HUES64 (cell line): ENCODE data around the gene GSTK1. TPM values are rescaled to one million over a fixed set of nuclear protein-coding genes. Genes with fewer than 3 reads are reported as not detected.
"Not testable (repeated sequence)": the region's sequence is repeated elsewhere in the genome, so short reads cannot be mapped to it uniquely, and the experiment has no call there.

Experiments
- H3K27ac ChIP-seq: 2 replicates; pipeline ENCODE4 v1.7.0; 2013; ENCODE audit warnings: low read depth, low read length, inconsistent platforms
- H3K27me3 ChIP-seq: 2 replicates; pipeline ENCODE4 v1.6.1; 2013; ENCODE audit warnings: mild to moderate bottlenecking, low read length; ENCODE audit not compliant: insufficient read depth
- H3K36me3 ChIP-seq: 2 replicates; pipeline ENCODE4 v1.6.1; 2013; ENCODE audit warnings: mild to moderate bottlenecking, low read length; ENCODE audit not compliant: insufficient read depth
- H3K4me1 ChIP-seq: 2 replicates; pipeline ENCODE4 v1.6.1; 2013; ENCODE audit warnings: mild to moderate bottlenecking, low read length, moderate library complexity; ENCODE audit not compliant: insufficient read depth
- H3K4me3 ChIP-seq: 2 replicates; pipeline ENCODE4 v1.5.1; 2013; ENCODE audit warnings: mild to moderate bottlenecking, low read length, moderate library complexity
- H3K9ac ChIP-seq: 2 replicates; pipeline ENCODE4 v1.6.1; 2013; ENCODE audit warnings: mild to moderate bottlenecking, low read depth, low read length
- H3K9me3 ChIP-seq: 2 replicates; pipeline ENCODE4 v1.6.1; 2013; ENCODE audit warnings: low read depth, low read length; ENCODE audit not compliant: insufficient read depth
- WGBS: fragments of 150-250, 120-280 bp; methylation state at CpG from one replicate; pipeline ENCODE4 v1.1.7; 2013; ENCODE audit warnings: missing lambda C conversion rate; 5-methylcytosine and 5-hydroxymethylcytosine counted together
- polyA plus RNA-seq, 2 experiments: library from polyadenylated mRNA; stranded (reverse); fragments of 50-300 nt; gene quantifications; one replicate each; pipeline ENCODE4 v1.2.3, GENCODE V29; 2013

GSTK1 gene
- polyA plus RNA-seq (2013, experiment 1 of 2), result 31.7 TPM
- polyA plus RNA-seq (2013, experiment 2 of 2), result 34.0 TPM

DNA sequence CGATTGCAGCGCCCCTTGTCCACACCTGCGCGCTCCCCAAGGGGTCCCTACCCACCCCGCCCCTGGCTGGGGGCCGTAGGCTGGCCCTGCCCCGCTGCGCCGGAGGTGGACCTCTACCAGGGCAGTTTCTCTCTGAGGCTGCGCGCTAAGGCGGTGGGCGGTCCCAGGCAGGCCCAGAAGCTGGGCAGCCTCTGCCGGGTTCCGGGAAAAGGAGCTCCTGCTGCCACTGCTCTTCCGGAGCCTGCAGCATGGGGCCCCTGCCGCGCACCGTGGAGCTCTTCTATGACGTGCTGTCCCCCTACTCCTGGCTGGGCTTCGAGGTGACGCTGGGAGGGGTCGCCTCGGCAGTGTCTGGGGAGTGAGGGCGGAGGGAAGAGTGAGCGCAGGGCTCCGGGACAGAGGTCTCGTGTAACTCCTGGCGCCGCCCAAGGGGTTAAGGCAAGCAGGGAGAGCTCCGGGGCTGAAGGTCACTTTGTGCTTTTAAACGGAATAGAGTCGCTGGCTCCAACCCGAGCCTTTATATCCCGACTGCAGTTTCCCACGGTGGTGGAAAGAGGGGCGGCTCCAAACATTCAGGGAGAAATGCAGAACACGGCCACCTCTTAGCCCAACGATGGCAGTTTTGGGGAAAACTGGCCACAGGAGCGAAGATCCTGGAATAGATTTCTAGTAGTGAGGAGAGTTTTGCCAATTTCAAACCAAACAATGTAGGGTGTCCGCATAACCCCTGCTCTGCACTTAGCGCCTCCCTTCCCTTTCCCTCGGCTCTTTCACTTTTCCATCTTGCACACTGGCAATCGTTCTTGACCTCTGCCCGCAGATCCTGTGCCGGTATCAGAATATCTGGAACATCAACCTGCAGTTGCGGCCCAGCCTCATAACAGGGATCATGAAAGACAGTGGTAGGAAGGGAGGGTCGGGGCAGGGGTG, at the start of gene GSTK1:
TSS of gene GSTK1 (plus strand) at position 176 of the 930 bp plus-strand sequence. CDS start at position 249, 73 bp downstream.
- peak within 1 kb of the TSS; percentile 81 for H3K9ac ChIP-seq
- H3K27me3 ChIP-seq, result peaks cover 5% of the 10 kb centered on the region; the same call in 1 of the 2 replicates
- peak within 1 kb of the TSS; percentile 81 for H3K4me3 ChIP-seq
- no peaks in the 10 kb centered on the region for H3K4me1 ChIP-seq
- H3K9me3 ChIP-seq, result no peaks in the 10 kb centered on the region
- WGBS, result 9% methylated on average over 48 of the region's 48 CpGs
- peaks cover 12% of the 10 kb centered on the region for H3K36me3 ChIP-seq
- peak within 1 kb of the TSS; percentile 65 for H3K27ac ChIP-seq

DNA sequence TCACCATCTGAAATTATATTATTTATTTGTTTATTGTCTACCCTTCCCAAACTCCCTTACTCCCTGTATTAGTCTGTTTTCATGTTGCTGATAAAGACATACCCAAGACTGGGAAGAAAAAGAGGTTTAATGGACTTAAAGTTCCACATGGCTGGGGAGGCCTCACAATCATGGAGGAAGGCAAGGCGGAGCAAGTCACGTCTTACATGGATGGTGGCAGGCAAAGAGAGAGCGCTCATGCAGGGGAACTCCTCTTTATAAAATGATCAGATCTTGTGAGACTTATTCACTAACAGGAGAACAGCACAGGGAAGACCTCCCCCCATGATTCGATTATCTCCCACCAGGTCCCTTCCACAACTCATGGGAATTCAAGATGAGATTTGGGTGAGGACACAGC, 49.8 kb upstream of the GSTK1 start:
- not testable (repeated sequence) for H3K9me3 ChIP-seq, H3K4me1 ChIP-seq, H3K27me3 ChIP-seq, H3K9ac ChIP-seq, H3K4me3 ChIP-seq, H3K27ac ChIP-seq, H3K36me3 ChIP-seq
- WGBS, result 96% methylated on average over 4 of the region's 4 CpGs

DNA sequence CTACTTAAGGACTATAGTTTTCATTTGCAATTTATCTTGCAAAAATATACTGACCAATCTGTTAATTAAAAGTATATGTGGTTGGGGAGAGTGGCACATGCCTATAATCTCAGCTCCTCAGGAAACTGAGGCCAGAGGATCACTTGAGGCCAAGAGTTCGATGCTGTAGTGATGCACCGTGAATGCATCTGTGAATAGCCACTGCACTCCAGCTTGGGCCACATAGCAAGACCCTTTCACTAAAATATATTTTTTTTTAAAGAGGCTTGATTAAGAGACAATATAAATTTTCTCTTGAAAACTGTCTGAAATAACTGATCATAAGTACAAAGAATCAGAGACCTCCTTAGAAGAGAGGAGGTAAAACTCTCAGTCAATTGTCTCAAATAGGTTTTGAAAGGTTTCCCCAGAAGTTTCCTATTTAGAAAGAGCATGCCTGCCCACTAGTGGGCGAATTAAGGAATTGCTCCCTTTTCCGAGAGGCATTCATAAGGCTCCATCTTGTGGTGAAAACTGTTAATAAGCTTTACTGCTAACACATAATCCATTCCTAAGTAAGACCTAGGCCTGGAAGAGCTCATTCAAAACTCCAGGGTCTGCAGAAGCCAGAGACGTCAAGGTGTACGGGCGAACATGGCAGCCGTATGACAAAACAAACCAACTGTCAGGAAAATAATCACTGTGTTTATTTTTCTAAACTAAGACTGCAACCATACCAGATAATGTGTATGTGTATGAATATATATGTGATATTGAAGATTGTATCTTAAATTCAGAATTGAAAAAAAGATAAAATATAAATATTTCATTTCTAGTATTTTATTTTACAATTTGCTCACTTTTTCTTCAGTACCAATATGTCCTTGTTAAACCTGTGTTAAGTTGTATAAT, 48.2 kb upstream of the GSTK1 start:
- H3K27ac ChIP-seq, result no peak overlapping the region
- H3K4me3 ChIP-seq, result no peak overlapping the region
- no peaks in the 10 kb centered on the region for H3K4me1 ChIP-seq
- no peaks in the 10 kb centered on the region for H3K36me3 ChIP-seq
- 36% methylated on average over 8 of the region's 8 CpGs for WGBS
- H3K9ac ChIP-seq, result no peak overlapping the region
- no peaks in the 10 kb centered on the region for H3K27me3 ChIP-seq
- H3K9me3 ChIP-seq, result no peaks in the 10 kb centered on the region

DNA sequence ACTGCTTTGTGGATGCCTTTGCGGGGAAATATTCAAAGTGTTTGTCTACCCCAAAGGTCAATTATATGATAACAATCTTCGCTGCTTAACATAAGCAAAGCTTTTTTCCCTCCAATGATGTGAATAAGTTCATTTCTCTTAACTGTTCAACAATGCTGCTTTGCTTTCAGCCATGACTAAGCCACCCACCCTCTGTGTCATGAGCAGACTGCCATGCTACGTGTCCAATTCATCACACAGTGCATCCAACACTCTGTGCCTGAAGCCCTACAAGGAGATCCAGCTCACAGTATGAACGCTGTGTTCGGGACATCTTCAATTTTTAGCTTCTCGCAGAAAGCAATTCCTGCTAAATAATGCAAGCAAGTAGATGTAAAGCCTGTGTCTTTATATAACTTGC, 47.1 kb upstream of the GSTK1 start:
- Histone ChIP-seq H3K36me3 (no peaks in the 10 kb centered on the region), H3K4me1 (no peaks in the 10 kb centered on the region), H3K27me3 (no peaks in the 10 kb centered on the region), H3K27ac (no peak overlapping the region), H3K4me3 (no peak overlapping the region), H3K9me3 (no peaks in the 10 kb centered on the region), H3K9ac (no peak overlapping the region)
- 92% methylated on average over 6 of the region's 6 CpGs for WGBS

DNA sequence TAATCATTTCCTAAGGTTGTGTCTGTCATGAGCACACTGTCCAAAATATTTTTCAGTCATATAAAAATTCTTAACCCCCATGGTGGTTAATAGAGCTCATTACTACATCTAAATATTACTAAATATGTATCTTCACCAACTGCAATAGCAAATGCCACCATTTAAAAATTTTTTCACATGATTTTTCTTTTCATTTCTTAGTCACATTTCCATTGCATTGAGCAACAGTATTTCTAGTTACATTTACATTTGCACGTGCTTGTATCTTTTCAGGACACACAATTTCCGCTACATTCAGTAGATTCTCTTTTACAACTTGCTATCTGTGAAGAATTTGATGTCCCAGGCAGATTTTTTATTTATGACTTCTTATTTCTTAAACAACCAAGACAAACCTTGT, 46.6 kb upstream of the GSTK1 start:
- H3K4me1 ChIP-seq, result no peaks in the 10 kb centered on the region
- H3K4me3 ChIP-seq, result no peak overlapping the region
- no peaks in the 10 kb centered on the region for H3K36me3 ChIP-seq
- no peaks in the 10 kb centered on the region for H3K27me3 ChIP-seq
- WGBS, result 89% methylated on average over 2 of the region's 2 CpGs
- no peak overlapping the region for H3K27ac ChIP-seq
- H3K9me3 ChIP-seq, result no peaks in the 10 kb centered on the region
- H3K9ac ChIP-seq, result no peak overlapping the region

DNA sequence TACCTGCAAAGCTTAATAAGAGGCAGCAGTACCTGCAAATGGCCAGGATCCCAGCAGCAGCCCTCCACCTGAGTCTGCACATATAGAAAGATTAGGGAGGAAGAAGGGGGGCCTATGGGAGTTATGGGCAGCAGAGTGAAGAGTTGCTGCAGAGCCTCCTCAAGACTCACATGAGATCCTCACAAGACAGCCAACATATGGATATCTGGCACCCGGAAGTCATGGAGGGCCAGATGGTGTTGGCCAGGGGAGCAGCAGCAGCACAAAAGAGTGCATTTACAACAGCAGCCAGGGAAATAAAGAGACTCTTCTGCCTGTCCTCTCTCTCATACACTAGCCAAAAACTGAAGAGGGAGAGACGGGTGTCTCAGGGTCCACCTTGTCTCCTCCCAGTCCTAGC, 45.4 kb upstream of the GSTK1 start:
- Histone ChIP-seq H3K9ac (no peak overlapping the region), H3K9me3 (no peaks in the 10 kb centered on the region), H3K27ac (no peak overlapping the region), H3K4me1 (no peaks in the 10 kb centered on the region), H3K27me3 (no peaks in the 10 kb centered on the region), H3K4me3 (no peak overlapping the region), H3K36me3 (no peaks in the 10 kb centered on the region)
- WGBS, result 95% methylated on average over 2 of the region's 2 CpGs

DNA sequence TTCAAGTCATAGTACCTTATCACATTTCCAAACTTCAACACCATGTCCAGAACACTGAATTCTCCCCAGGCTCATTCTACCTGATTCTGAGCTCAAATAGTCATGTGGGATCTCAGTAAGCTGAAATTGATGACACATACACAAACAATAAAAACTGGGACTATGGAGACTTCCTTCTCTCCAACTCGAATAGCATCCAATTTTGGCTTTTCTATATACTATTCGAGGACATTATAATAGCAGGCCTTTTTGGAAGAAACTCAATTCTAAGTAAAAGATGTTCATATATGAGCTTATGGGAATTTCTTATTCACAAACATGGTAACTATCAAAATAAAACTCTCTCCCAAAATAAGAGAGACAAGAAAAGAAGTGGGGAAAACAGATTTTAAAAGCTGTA, 42.0 kb upstream of the GSTK1 start:
- no peaks in the 10 kb centered on the region for H3K36me3 ChIP-seq
- 82% methylated on average over 2 of the region's 2 CpGs for WGBS
- H3K9ac ChIP-seq, result no peak overlapping the region
- no peak overlapping the region for H3K27ac ChIP-seq
- no peaks in the 10 kb centered on the region for H3K4me1 ChIP-seq
- H3K4me3 ChIP-seq, result no peak overlapping the region
- no peaks in the 10 kb centered on the region for H3K27me3 ChIP-seq
- H3K9me3 ChIP-seq, result no peaks in the 10 kb centered on the region

GRCh38 chr7:143221737-143222136, 41.5 kb upstream of the GSTK1 start, which contains the start of gene TAS2R40:
Gene TAS2R40, plus strand, starts transcription at chr7:143222037. Its CDS starts 42 bp downstream, at chr7:143222079.
- 89% methylated on average over 3 of the region's 3 CpGs for WGBS

DNA sequence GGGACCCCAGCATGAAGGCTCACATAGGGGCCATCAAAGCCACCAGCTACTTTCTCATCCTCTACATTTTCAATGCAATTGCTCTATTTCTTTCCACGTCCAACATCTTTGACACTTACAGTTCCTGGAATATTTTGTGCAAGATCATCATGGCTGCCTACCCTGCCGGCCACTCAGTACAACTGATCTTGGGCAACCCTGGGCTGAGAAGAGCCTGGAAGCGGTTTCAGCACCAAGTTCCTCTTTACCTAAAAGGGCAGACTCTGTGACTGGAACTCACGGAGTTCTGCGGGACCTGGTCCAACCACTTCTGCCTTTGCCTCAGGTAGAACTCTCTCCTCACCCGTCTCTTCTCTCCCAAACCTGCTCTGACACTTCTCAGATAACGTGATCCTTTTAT, 40.5 kb upstream of the GSTK1 start:
- Histone ChIP-seq H3K9ac (no peak overlapping the region), H3K27ac (no peak overlapping the region), H3K4me1 (no peaks in the 10 kb centered on the region), H3K27me3 (no peaks in the 10 kb centered on the region), H3K36me3 (no peaks in the 10 kb centered on the region), H3K4me3 (no peak overlapping the region), H3K9me3 (no peaks in the 10 kb centered on the region)
- 90% methylated on average over 6 of the region's 7 CpGs for WGBS

More at GRCh38 chr7:143221737-143222136, 41.5 kb upstream of the GSTK1 start, which contains the start of gene TAS2R40:
- no peaks in the 10 kb centered on the region for H3K9me3 ChIP-seq
- H3K36me3 ChIP-seq, result no peaks in the 10 kb centered on the region
- H3K4me1 ChIP-seq, result no peaks in the 10 kb centered on the region
- no peaks in the 10 kb centered on the region for H3K27me3 ChIP-seq
- no peak within 1 kb of the TSS for H3K27ac ChIP-seq
- no peak within 1 kb of the TSS for H3K4me3 ChIP-seq
- no peak within 1 kb of the TSS for H3K9ac ChIP-seq

GRCh38 chr7:143223784-143224183, 39.5 kb upstream of the GSTK1 start:
- H3K4me3 ChIP-seq, result no peak overlapping the region
- 89% methylated on average over 4 of the region's 4 CpGs for WGBS
- H3K27me3 ChIP-seq, result no peaks in the 10 kb centered on the region
- no peaks in the 10 kb centered on the region for H3K4me1 ChIP-seq
- no peaks in the 10 kb centered on the region for H3K36me3 ChIP-seq
- no peaks in the 10 kb centered on the region for H3K9me3 ChIP-seq
- H3K27ac ChIP-seq, result no peak overlapping the region
- H3K9ac ChIP-seq, result no peak overlapping the region

- no peaks in the 10 kb centered on the region for H3K27me3 ChIP-seq
- no peaks in the 10 kb centered on the region for H3K9me3 ChIP-seq
- WGBS, result 95% methylated on average over 3 of the region's 5 CpGs
- no peak overlapping the region for H3K9ac ChIP-seq
- no peak overlapping the region for H3K4me3 ChIP-seq
- no peak overlapping the region for H3K27ac ChIP-seq
- no peaks in the 10 kb centered on the region for H3K36me3 ChIP-seq
- H3K4me1 ChIP-seq, result peaks cover 5% of the 10 kb centered on the region
Measured at GRCh38 chr7:143225047-143225446, 38.2 kb upstream of the GSTK1 start.
